H1 (cell line): ENCODE measurements around the gene DLL3. TPM values are rescaled to one million over a fixed set of nuclear protein-coding genes. Genes with fewer than 3 reads are reported as not detected.

ENCODE experiments used
- CTCF ChIA-PET: fragments of 300-600 bp; sonication (Branson Sonifier 250); formaldehyde crosslinking; loops from one replicate; lab custom pipeline; 2021; ENCODE audit not compliant: partially characterized antibody; lab: Charles Lee
- POLR2A ChIA-PET: fragments of 300-600 bp; sonication (Branson Sonifier 250); formaldehyde crosslinking; loops from one replicate; lab custom pipeline; 2021; ENCODE audit warnings: inconsistent platforms; ENCODE audit not compliant: partially characterized antibody; lab: Charles Lee
- DNase-seq, 2 experiments: peaks; one replicate each; pipeline versions ENCODE4 v3.0.0 to v3.0.0-alpha.2; 2010 to 2022; ENCODE audit warnings: low spot score in 2 of 2, low read depth in 1 of 2, mixed read lengths in 1 of 2
- FAIRE-seq: peaks from 2 replicates; lab custom pipeline; 2011; peaks lifted over from hg19 to GRCh38; lab: Jason Lieb, UNC
- H2AFZ ChIP-seq: 2 replicates; pipeline ENCODE4 v1.8.1; 2012; ENCODE audit warnings: low read length, inconsistent platforms
- H2AK5ac ChIP-seq: 2 replicates; pipeline ENCODE4 v1.6.1; 2013; ENCODE audit warnings: low read depth, low read length
- H2BK120ac ChIP-seq: replicated peaks from 2 replicates; pipeline ENCODE3; 2013; ENCODE audit warnings: low read depth, low read length, inconsistent platforms
- H2BK12ac ChIP-seq: 2 replicates; pipeline ENCODE4 v1.6.1; 2013; ENCODE audit warnings: low read depth, low read length
- H2BK15ac ChIP-seq: 2 replicates; pipeline ENCODE4 v1.6.1; 2013; ENCODE audit warnings: low read length
- H2BK20ac ChIP-seq: 2 replicates; pipeline ENCODE4 v1.6.1; 2013; ENCODE audit warnings: low read length
- H2BK5ac ChIP-seq: 2 replicates; pipeline ENCODE4 v1.6.1; 2013; ENCODE audit warnings: low read depth, low read length
- H3K14ac ChIP-seq: 2 replicates; pipeline ENCODE4 v1.6.1; 2013; ENCODE audit warnings: inconsistent platforms; ENCODE audit not compliant: insufficient read length
- H3K18ac ChIP-seq: 2 replicates; pipeline ENCODE4 v1.6.1; 2013; ENCODE audit warnings: low read length; ENCODE audit errors: extremely low read depth
- H3K23ac ChIP-seq: 2 replicates; pipeline ENCODE4 v1.6.1; 2013; ENCODE audit warnings: inconsistent platforms; ENCODE audit not compliant: insufficient read length
- H3K23me2 ChIP-seq: 2 replicates; pipeline ENCODE4 v1.6.1; 2013; ENCODE audit warnings: low read depth, low read length
- H3K27ac ChIP-seq: 2 replicates; pipeline ENCODE4 v1.6.1; 2011; ENCODE audit warnings: low read depth, low read length, inconsistent platforms
- H3K27me3 ChIP-seq, 4 experiments: replicated peaks in 1 of 4; 1 replicate in 1 of 4; 2 replicates in 3 of 4; pipeline versions ENCODE4 v1.6.1 to v1.8.1; 2011 to 2013; ENCODE audit warnings: low read length in 3 of 4, mild to moderate bottlenecking in 3 of 4, inconsistent platforms in 2 of 4, mixed read lengths in 2 of 4, moderate library complexity in 1 of 4; ENCODE audit not compliant: control insufficient read depth in 3 of 4, insufficient read depth in 3 of 4; ENCODE audit errors: extremely low read depth in 1 of 4
- H3K36me3 ChIP-seq, 4 experiments: 2 replicates each; pipeline versions ENCODE4 v1.6.1 to v1.8.1; 2011 to 2013; ENCODE audit warnings: mild to moderate bottlenecking in 4 of 4, low read length in 3 of 4, moderate library complexity in 2 of 4, control low read depth in 1 of 4, inconsistent platforms in 1 of 4; ENCODE audit not compliant: insufficient read depth in 4 of 4, control insufficient read depth in 2 of 4
- H3K4ac ChIP-seq: replicated peaks from 2 replicates; pipeline ENCODE3; 2013; ENCODE audit warnings: low read length, low read depth, mixed read lengths, inconsistent platforms; ENCODE audit not compliant: insufficient read length
- H3K4me1 ChIP-seq, 4 experiments: replicated peaks in 1 of 4; 1 replicate in 1 of 4; 2 replicates in 3 of 4; pipeline versions ENCODE4 v1.6.1 to v1.8.1; 2011 to 2013; ENCODE audit warnings: low read length in 3 of 4, inconsistent platforms in 2 of 4, mixed read lengths in 1 of 4; ENCODE audit not compliant: insufficient read depth in 4 of 4, control insufficient read depth in 3 of 4
- H3K4me2 ChIP-seq, 2 experiments: 2 replicates each; pipeline versions ENCODE4 v1.6.1 to v1.8.1; 2011 to 2013; ENCODE audit warnings: low read depth in 2 of 2, low read length in 2 of 2, control low read depth in 1 of 2, inconsistent platforms in 1 of 2, mild to moderate bottlenecking in 1 of 2; ENCODE audit not compliant: insufficient read depth in 1 of 2
- H3K4me3 ChIP-seq, 4 experiments: fragments of 200-600, 300-600 bp in 1 of 4; sonication (generic), shearing (Covaris generic), sonication (Bioruptor Twin) in 1 of 4; 2 replicates each; pipeline versions ENCODE4 v1.5.1 to v1.8.1; 2011 to 2016; ENCODE audit warnings: low read length in 4 of 4, low read depth in 3 of 4, control low read depth in 2 of 4, inconsistent platforms in 2 of 4, mild to moderate bottlenecking in 2 of 4, mixed read lengths in 1 of 4, moderate library complexity in 1 of 4; ENCODE audit not compliant: insufficient read depth in 2 of 4; ENCODE audit errors: extremely low read depth in 1 of 4
- H3K56ac ChIP-seq: replicated peaks from 2 replicates; pipeline ENCODE3; 2013; ENCODE audit warnings: low read depth, mild to moderate bottlenecking, mixed read lengths, low read length, inconsistent platforms; ENCODE audit not compliant: insufficient read length
- H3K79me1 ChIP-seq: 2 replicates; pipeline ENCODE4 v1.6.1; 2013; ENCODE audit warnings: low read depth, low read length, control low read depth
- H3K79me2 ChIP-seq, 2 experiments: 2 replicates each; pipeline versions ENCODE4 v1.6.1 to v1.8.1; 2012 to 2013; ENCODE audit warnings: low read length in 2 of 2, mild to moderate bottlenecking in 2 of 2, inconsistent platforms in 1 of 2; ENCODE audit not compliant: insufficient read depth in 2 of 2, control insufficient read depth in 1 of 2
- H3K9ac ChIP-seq, 4 experiments: replicated peaks in 1 of 4; 1 replicate in 1 of 4; 2 replicates in 3 of 4; pipeline versions ENCODE4 v1.6.1 to v1.8.1; 2011 to 2013; ENCODE audit warnings: low read depth in 3 of 4, low read length in 3 of 4, control low read depth in 2 of 4, mild to moderate bottlenecking in 2 of 4, moderate library complexity in 2 of 4, inconsistent platforms in 1 of 4; ENCODE audit errors: extremely low read depth in 1 of 4
- H3K9me3 ChIP-seq, 2 experiments: 2 replicates each; pipeline versions ENCODE4 v1.6.1 to v1.8.1; 2012 to 2013; ENCODE audit warnings: mild to moderate bottlenecking in 2 of 2, moderate library complexity in 2 of 2, control low read depth in 1 of 2, inconsistent platforms in 1 of 2, low read depth in 1 of 2, low read length in 1 of 2, mixed read lengths in 1 of 2; ENCODE audit not compliant: insufficient read depth in 2 of 2
- H4K20me1 ChIP-seq, 2 experiments: replicated peaks in 1 of 2; 2 replicates each; pipeline versions ENCODE3 to v1.8.1; 2011 to 2013; ENCODE audit warnings: inconsistent platforms in 2 of 2, low read length in 2 of 2, mild to moderate bottlenecking in 1 of 2; ENCODE audit not compliant: insufficient read depth in 2 of 2, control insufficient read depth in 1 of 2
- H4K5ac ChIP-seq: 2 replicates; pipeline ENCODE4 v1.6.1; 2013; ENCODE audit warnings: low read length, low read depth, mixed read lengths, inconsistent platforms; ENCODE audit not compliant: insufficient read length
- H4K8ac ChIP-seq: 2 replicates; pipeline ENCODE4 v1.8.0; 2013; ENCODE audit warnings: mild to moderate bottlenecking, moderate library complexity, low read length, inconsistent platforms; ENCODE audit not compliant: insufficient read depth; ENCODE audit errors: extremely low read depth
- H4K91ac ChIP-seq: replicated peaks from 2 replicates; pipeline ENCODE3; 2013; ENCODE audit warnings: low read length, mixed read lengths, inconsistent platforms; ENCODE audit not compliant: insufficient read length
- BRCA1 ChIP-seq: IDR thresholded peaks from 2 replicates; pipeline ENCODE4 v1.6.1; 2012; ENCODE audit warnings: low read depth, low read length, improper control_type of control experiment
- ZNF274 ChIP-seq: IDR thresholded peaks from 2 replicates; pipeline ENCODE4 v1.7.0; 2012; ENCODE audit warnings: low read length, borderline replicate concordance; ENCODE audit errors: extremely low read depth
- WGBS, 2 experiments: shearing (Covaris generic) in 1 of 2; methylation state at CpG; one replicate each; pipeline versions ENCODE4 v1.1.6 to v1.1.7; 2013 to 2015; ENCODE audit warnings: low lambda C conversion rate in 2 of 2, mixed read lengths in 2 of 2, inconsistent platforms in 1 of 2, low coverage in 1 of 2, missing lambda C conversion rate in 1 of 2; ENCODE audit not compliant: insufficient replicate concordance in 2 of 2, insufficient coverage in 1 of 2, insufficient read length in 1 of 2; ENCODE audit errors: extremely low coverage in 1 of 2, missing lambda C conversion rate in 1 of 2; 5-methylcytosine and 5-hydroxymethylcytosine counted together
- polyA plus RNA-seq, 7 experiments: library from polyadenylated mRNA; depleted of rRNA in 3 of 7; stranded (reverse) in 5 of 7; unstranded in 2 of 7; fragments of >200 nt in 5 of 7; fragments of 200-250 nt in 2 of 7; gene quantifications; 1 replicate in 5 of 7; 2 replicates in 1 of 7; 4 replicates in 1 of 7; pipeline versions ENCODE4 v1.2.1 to v1.2.3, GENCODE V29; 2011 to 2013; ENCODE audit warnings: missing spikeins in 2 of 7, mixed read lengths in 2 of 7
- total RNA-seq: library from RNA; stranded (reverse); fragmentation: NEBNext Ultra II Directional; extraction: Animal tissue kit (Norgen Biotek cat#: 25700); gene quantifications from 2 replicates; pipeline ENCODE4 v1.2.1, GENCODE V29; 2021

DLL3 gene
- total and polyA plus RNA-seq, 2 of the 8 experiments (the other 6 are each of a cell fraction or from before 2014, with no cell fraction given), result 12.2 to 13.8 TPM

DNA sequence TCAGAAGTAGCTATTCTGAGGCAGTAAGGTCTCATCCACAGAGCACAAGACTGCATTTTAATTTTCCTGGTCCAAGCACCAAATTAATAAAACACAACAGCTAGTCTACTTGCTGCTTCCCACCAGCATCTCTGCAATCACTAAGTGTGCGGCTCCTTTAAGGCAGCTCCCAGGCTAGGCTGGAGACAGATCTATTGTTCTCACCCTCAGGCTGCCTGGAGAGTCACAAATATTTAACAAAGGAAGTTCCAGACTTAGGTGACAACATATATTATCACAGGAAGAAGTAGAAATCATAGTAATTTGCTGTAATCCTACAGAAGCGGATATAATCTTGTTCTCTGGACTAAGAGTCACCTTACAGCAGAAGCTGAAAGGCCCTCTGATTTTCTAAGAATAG is 43.5 kb downstream of the DLL3 start:
- 70% methylated on average over 2 of the region's 2 CpGs; no CpG with 5 or more reads in 1 of the 2 experiments for WGBS, 2 experiments
- CTCF ChIA-PET, result interaction anchor here (0.5 to 3.6 kb wide), 7 partner anchors 9 to 1807 kb away, joined by 3 to 15 read pairs (median 4); partner anchors contain the start of gene EID2B
- H3K18ac ChIP-seq, result no peak overlapping the region
- no peak overlapping the region for H3K4me3 ChIP-seq
- no peak overlapping the region for H2BK5ac ChIP-seq
- H2BK12ac ChIP-seq, result no peak overlapping the region
- H3K4ac ChIP-seq, result peak overlapping the region; percentile 87
- no peak overlapping the region for H2BK20ac ChIP-seq
- no peaks in the 10 kb centered on the region for H3K9me3 ChIP-seq
- H2BK120ac ChIP-seq, result no peak overlapping the region
- peak overlapping the region; percentile 10 for H4K91ac ChIP-seq
- no peak overlapping the region for H2AK5ac ChIP-seq
- peaks cover 2% of the 10 kb centered on the region for H3K23me2 ChIP-seq
- no peaks in the 10 kb centered on the region for H4K20me1 ChIP-seq
- no peak overlapping the region for H4K8ac ChIP-seq
- no peak overlapping the region for H3K14ac ChIP-seq
- no peaks in the 10 kb centered on the region for H3K36me3 ChIP-seq
- peak in 1 of 2 experiments; percentile 24 for DNase-seq
- POLR2A ChIA-PET, result interaction anchor here (2.1 kb wide), 1 partner anchor 106 kb away, joined by 8 read pairs; the partner anchor contains the start of gene RPS16
- H2BK15ac ChIP-seq, result no peak overlapping the region
- H3K79me1 ChIP-seq, result no peaks in the 10 kb centered on the region
- H3K23ac ChIP-seq, result no peak overlapping the region
- H3K56ac ChIP-seq, result no peak overlapping the region
- no peak overlapping the region for H2AFZ ChIP-seq
- H3K9ac ChIP-seq, result no peak overlapping the region; a peak in 1 of 7 replicates
- peaks cover 0 to 4% (median under 1%) of the 10 kb centered on the region in 4 experiments; a peak in 4 of 7 replicates for H3K4me1 ChIP-seq
- no peak overlapping the region for H3K27ac ChIP-seq
- H3K79me2 ChIP-seq, result peaks cover 0 to 14% of the 10 kb centered on the region in 2 experiments; a peak in 2 of 4 replicates
- no peaks in the 10 kb centered on the region for H3K27me3 ChIP-seq
- no peak for FAIRE-seq
- H3K4me2 ChIP-seq, result no peak overlapping the region
- no peak overlapping the region for H4K5ac ChIP-seq
- TF ChIP-seq ZNF274 (no peak), BRCA1 (no peak)
